Measurements from ENCODE around the gene IGSF22.

- TF ChIP-seq EZH2phosphoT487 (IDR thresholded peaks at IDR 0.05; ENCODE audit: low read length) (no peak), EZH2 (optimal IDR thresholded peaks at IDR 0.05; ENCODE audit: low read depth, low read length) (no peak)
Observed at GRCh38 chr11:18669219-18669596, 56.8 kb downstream of the IGSF22 start.
